ENCODE data around the gene KDM4B.
"Not testable (repeated sequence)": the region's sequence is repeated elsewhere in the genome, so short reads cannot be mapped to it uniquely, and the experiment has no call there.

GRCh38 chr19:4954320-4955149 lies 14.4 kb upstream of the KDM4B start:
- not testable (repeated sequence) for TF ChIP-seq CTCF (IDR thresholded peaks at IDR 0.05; ENCODE audit: borderline replicate concordance, extremely low read depth, low read length, poor library complexity, severe bottlenecking); EZH2 (IDR thresholded peaks at IDR 0.05; ENCODE audit: borderline replicate concordance, low read depth, low read length, severe bottlenecking)

All from DND-41 (cell line).